ENCODE data around the gene RELL2. TPM values are rescaled to one million over a fixed set of nuclear protein-coding genes. Genes with fewer than 3 reads are reported as not detected.

Gene RELL2
- total RNA-seq, 4 donors from 2014 or later: 4.3 to 10.4 (median 6.4) TPM

- no peaks in the 10 kb centered on the region for H3K9me3 ChIP-seq
- no peaks in the 10 kb centered on the region for H3K27me3 ChIP-seq
- no peak for TF ChIP-seq POLR2A (IDR thresholded peaks at IDR 0.05)
- TF ChIP-seq, protein P1, sequence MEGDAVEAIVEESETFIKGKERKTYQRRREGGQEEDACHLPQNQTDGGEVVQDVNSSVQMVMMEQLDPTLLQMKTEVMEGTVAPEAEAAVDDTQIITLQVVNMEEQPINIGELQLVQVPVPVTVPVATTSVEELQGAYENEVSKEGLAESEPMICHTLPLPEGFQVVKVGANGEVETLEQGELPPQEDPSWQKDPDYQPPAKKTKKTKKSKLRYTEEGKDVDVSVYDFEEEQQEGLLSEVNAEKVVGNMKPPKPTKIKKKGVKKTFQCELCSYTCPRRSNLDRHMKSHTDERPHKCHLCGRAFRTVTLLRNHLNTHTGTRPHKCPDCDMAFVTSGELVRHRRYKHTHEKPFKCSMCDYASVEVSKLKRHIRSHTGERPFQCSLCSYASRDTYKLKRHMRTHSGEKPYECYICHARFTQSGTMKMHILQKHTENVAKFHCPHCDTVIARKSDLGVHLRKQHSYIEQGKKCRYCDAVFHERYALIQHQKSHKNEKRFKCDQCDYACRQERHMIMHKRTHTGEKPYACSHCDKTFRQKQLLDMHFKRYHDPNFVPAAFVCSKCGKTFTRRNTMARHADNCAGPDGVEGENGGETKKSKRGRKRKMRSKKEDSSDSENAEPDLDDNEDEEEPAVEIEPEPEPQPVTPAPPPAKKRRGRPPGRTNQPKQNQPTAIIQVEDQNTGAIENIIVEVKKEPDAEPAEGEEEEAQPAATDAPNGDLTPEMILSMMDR (IDR thresholded peaks at IDR 0.05): no peak
- peak overlapping the region; percentile 81 to 93 (median 86) for H3K27ac ChIP-seq
- no peak for DNase-seq
- H3K4me3 ChIP-seq: peak overlapping the region; percentile 50 to 77 (median 59)
- WGBS, 2 donors: 50 to 70% methylated on average over 1 to 2 of the region's 2 CpGs
- H3K4me1 ChIP-seq: peaks cover 17 to 48% (median 18%) of the 10 kb centered on the region in 3 donors
- H3K36me3 ChIP-seq: no peaks in the 10 kb centered on the region
- intact Hi-C loops (cut with DNase I): no loop called here
These were observed 44.5 kb downstream of the RELL2 start for GRCh38 chr5:141681295-141681694.

DNA sequence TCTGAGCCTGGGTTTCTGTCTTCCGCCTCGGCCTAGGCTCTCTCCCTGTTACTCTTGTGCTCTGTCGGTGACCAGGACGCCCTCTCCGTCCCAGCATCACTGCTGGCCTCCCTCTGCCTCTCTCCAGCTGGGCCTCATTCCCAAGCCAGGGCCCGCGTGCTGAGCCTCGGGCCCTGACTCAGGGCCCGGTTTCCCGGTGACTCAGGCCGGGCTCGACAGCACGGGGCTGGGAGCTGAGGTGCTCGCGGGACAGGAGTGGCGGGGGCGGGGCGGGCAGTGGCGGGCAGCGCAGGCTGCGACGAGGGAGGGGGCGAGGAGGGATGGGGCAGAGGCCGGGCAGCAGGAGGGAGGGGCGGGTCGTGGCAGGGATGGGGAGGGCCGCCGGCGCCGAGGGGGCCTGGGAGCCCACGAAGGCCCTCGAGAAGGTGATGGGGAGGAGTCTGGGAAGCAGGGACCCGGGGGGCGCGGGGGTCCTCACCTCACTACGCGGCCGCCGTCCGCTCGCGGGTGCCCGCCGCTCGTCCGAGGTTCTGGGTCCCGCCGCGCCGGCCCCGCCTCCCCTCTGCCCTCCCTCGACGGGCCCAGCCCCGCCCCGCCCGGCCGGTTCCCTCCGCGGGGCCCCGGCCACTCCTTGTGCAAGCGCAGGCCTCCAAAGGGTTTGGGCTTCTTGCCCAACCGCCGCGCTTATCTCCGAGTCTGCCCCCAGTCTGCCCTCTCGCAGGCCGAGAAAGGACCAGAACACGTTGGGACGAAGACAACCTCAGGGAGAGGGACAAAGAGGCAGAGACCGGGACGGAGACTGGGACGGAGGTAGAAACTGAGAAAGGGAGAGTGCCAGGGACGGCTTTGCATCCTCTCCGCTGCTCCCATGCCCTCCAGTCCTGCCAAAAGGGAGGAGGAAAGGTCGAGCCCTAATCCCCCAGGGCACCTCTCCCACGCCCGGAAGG lies 45.2 kb downstream of the RELL2 start, which contains the start of gene ARAP3:
ARAP3 (minus strand) TSS at position 536 of the 947 bp plus-strand sequence. CDS start 1,744 bp downstream, outside the sequence.
- no peak for TF ChIP-seq POLR2A (IDR thresholded peaks at IDR 0.05)
- TF ChIP-seq, protein P1 (IDR thresholded peaks at IDR 0.05): no peak
- WGBS, 2 donors: 7 to 16% methylated on average over 10 to 12 of the region's 77 CpGs
- H3K9me3 ChIP-seq: no peaks in the 10 kb centered on the region
- no peaks in the 10 kb centered on the region for H3K36me3 ChIP-seq
- peak within 1 kb of the TSS; percentile 50 to 77 (median 59) for H3K4me3 ChIP-seq
- peaks cover 17 to 48% (median 18%) of the 10 kb centered on the region in 3 donors for H3K4me1 ChIP-seq
- DNase-seq: no peak
- intact Hi-C loops (cut with DNase I): no loop called here
- peak within 1 kb of the TSS; percentile 81 to 93 (median 86) for H3K27ac ChIP-seq
- no peaks in the 10 kb centered on the region for H3K27me3 ChIP-seq

DNA sequence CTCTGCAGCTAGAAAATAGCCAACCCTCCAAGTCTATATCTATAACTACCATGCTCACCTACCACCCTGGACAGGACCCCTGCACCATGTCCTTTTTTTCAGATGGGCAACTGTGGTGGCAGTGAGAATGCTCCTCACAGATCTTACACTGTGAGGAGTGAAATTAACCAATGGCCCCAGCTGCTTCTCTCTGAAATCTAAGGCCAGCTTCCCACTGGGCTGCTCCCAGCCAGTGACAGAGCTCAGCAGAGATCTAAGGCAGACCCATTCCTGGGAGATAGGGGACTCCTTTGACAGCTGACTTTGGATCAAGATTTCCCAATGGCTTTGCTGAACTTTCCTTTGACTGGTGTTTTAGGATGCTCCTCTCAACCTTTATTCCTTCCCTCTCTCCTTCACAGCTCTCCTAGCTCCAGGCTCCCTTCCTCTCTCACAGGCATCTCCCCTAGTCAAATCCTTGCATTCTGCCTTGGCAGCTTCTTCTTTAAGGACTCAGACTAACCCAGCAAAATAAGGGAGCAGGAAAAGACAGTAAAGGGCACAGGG lies 46.9 kb downstream of the RELL2 start:
- no peaks in the 10 kb centered on the region for H3K9me3 ChIP-seq
- H3K27ac ChIP-seq: no peak overlapping the region
- H3K27me3 ChIP-seq: peaks cover 0 to under 1% (median 0%) of the 10 kb centered on the region in 4 donors
- DNase-seq: no peak
- H3K4me1 ChIP-seq: peaks cover 17 to 48% (median 18%) of the 10 kb centered on the region in 3 donors
- no peak overlapping the region for H3K4me3 ChIP-seq
- intact Hi-C loops (cut with DNase I): no loop called here
- no peaks in the 10 kb centered on the region for H3K36me3 ChIP-seq
- TF ChIP-seq, protein P1 (IDR thresholded peaks at IDR 0.05): no peak
- no peak for TF ChIP-seq POLR2A (IDR thresholded peaks at IDR 0.05)

DNA sequence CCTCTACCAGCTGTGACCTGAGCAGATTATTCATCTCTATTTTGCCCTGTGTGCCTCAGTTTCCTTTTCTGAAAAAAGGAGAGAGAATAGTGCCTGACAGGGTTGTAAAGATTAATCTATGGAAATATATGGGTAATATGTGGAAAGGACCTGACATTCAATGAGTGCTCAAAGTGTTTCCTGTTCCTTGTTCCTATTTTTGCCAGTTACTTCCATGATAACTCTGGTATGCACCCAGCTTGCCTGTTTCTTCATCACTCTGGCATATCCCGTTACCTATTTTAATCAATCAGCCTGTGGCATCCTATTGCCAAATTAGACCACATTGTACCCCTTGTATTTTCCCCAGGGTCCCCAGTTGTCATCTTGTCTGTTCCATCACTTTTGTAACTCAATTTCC lies 48.8 kb downstream of the RELL2 start:
- H3K9me3 ChIP-seq: no peaks in the 10 kb centered on the region
- peaks cover 17 to 32% (median 18%) of the 10 kb centered on the region in 3 donors for H3K4me1 ChIP-seq
- intact Hi-C loops (cut with DNase I): no loop called here
- WGBS, 2 donors: 77 to 86% methylated on average over 1 of the region's 1 CpG
- H3K27ac ChIP-seq: no peak overlapping the region
- H3K4me3 ChIP-seq: no peak overlapping the region
- TF ChIP-seq, protein P1 (IDR thresholded peaks at IDR 0.05): no peak
- TF ChIP-seq POLR2A (IDR thresholded peaks at IDR 0.05): no peak
- DNase-seq: no peak
- no peaks in the 10 kb centered on the region for H3K36me3 ChIP-seq
- peaks cover 0 to 19% (median 0%) of the 10 kb centered on the region in 4 donors for H3K27me3 ChIP-seq
